Stimulated activated CD4-positive, alpha-beta T cell treated with anti-CD3 and anti-CD28 coated beads, Interleukin-4, amount 100 ng/mL, for 1 hour (primary cell): ENCODE results near the gene AREL1.

Experiments used
- DNase-seq: peaks from one replicate; pipeline ENCODE4 v3.0.0-alpha.2; 2020

Gene AREL1

DNA sequence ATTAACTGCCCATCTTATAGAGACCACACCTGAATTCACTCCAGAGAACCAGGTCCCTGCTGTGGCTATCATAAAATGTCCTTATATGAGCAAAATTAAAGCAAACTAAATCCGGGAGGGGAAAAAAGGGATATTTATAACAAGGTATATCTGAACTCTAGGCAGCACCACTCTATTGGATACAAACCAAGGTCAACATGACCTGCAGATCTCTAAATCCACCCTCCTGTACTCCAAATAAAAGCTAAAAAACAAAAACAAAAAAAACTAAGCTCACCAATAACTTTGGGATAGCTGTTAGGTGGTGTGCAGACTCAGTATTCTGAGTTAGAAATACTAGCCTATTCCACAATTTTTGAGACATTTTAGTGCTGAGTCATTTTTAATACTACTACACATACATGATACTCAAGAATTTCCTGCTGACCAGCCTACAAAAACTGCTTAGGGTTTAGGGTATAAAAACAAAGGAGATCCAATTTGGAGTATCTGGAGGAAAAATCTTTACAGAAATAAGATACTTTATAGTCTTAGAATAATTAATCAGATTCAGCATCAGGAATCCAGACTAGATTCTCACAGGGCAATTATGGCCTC is 54.2 kb downstream of the AREL1 start:
- DNase-seq = no peak

GRCh38 chr14:74656964-74657363 is 55.9 kb downstream of the AREL1 start:
- DNase-seq = no peak

- DNase-seq = no peak
Measured at GRCh38 chr14:74655599-74656395, 57.1 kb downstream of the AREL1 start.

DNA sequence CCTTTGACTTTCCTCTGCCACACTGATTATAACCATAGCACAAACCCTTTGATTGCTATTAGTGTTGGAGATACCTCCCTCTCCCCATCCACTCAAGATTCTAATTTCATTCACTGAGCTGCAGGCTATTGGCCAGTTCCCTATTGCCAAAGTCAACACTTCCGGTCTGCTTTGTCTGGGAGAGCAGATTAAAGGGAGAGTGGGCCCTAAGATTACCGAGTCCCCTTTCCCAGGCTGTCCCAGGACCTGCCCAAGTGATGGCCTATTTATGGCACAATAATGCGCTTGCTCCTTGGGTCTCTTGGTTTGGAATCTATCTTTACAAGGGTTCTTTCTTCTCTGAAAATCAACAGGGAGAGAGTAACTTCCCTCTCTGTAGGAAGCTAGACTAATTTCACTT is 57.9 kb downstream of the AREL1 start:
- no peak for DNase-seq

GRCh38 chr14:74653386-74654138 is 59.3 kb downstream of the AREL1 start:
- no peak for DNase-seq

DNA sequence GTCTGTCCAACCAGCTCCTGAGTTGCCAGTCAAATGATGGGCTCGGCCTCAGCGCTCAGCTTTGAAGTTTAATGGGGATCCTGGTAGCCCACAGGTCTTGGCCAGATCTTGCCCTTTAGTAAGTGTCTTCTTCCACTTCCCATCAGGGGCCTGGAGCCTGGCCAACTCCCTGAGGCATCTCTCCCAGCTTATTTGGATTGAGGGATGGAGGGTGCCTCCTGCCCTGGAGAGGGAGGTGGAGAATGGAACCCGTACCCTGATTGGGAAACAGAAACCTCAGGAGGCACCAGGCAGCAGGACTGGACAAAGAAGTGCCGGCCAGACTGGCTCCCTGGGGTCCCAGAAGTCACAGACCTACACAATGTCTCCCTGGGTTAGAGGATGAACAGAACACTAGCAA is 60.3 kb downstream of the AREL1 start:
- no peak for DNase-seq

GRCh38 chr14:74650927-74651686 is 61.8 kb downstream of the AREL1 start:
- DNase-seq = no peak

GRCh38 chr14:74649673-74650072 is 63.2 kb downstream of the AREL1 start:
- DNase-seq = no peak

GRCh38 chr14:74649167-74649566 is 63.7 kb downstream of the AREL1 start:
- no peak for DNase-seq

- DNase-seq = no peak
Measured at GRCh38 chr14:74648601-74649000, 64.3 kb downstream of the AREL1 start.

DNA sequence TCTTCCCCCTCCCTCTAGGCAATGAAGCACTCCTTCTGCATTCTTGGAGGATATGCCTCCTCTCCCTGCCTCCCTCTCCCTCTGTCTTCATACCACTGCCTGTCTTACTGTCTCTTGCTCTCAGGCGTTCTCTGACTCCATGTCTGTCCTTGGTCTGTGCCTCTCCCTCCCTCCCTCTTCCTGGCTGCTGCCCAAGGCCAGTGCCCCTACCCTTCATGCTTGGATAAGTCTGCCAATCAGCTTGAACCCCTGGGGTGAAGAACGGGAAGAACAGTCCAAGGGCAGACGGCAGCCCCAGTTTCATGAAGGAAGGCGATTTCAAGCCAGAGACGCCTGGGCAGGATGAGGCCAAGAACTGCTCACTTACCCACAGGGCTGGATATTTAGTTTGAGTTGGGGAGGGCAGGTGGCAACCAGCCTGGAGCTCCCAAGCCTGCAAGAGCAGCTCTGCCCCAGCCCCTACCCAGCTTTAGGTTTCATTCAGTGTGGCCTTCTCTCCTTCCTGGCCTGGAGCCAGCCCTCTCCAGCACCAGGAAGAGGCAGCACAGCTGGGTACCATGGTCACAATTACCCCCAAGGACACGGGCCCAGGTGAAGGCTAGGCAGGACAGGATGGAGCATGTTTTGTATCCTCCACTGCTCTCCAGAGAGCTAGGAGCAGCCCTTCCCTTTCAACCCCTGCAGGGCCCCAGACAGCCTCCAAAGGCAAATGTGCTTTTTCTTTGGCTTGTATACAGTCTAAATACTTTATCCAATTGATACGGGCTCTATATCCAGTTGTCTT is 65.0 kb downstream of the AREL1 start:
- DNase-seq = no peak

DNA sequence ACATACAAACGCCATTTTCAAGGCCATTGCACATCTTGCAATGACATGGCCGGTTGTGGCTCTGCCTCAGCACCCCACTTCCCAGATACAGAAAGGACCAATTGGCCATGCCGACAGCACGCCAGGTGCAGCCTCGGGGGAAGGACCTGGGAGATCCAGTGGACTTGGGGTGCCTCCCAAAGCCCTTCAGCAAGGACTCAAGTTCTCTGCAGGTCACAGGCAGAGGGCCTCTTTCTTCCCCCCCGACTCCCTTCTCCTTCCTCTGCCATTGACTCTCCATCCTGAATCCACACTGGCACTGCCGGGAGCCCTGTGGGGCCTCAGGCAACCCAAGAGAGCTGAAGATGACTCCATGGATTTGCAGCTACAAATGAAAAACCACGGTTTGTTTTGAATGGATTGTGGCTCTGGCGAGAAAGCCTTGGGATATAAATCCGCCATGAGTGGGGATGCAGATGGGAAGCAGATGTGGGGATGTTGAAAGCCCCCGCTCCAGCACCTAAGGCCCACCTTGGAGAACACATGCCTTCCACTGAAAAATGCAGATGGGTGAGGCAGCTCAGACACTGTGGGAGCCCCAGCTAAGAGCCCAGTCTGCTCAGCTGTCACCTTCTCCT is 65.7 kb downstream of the AREL1 start:
- no peak for DNase-seq

DNA sequence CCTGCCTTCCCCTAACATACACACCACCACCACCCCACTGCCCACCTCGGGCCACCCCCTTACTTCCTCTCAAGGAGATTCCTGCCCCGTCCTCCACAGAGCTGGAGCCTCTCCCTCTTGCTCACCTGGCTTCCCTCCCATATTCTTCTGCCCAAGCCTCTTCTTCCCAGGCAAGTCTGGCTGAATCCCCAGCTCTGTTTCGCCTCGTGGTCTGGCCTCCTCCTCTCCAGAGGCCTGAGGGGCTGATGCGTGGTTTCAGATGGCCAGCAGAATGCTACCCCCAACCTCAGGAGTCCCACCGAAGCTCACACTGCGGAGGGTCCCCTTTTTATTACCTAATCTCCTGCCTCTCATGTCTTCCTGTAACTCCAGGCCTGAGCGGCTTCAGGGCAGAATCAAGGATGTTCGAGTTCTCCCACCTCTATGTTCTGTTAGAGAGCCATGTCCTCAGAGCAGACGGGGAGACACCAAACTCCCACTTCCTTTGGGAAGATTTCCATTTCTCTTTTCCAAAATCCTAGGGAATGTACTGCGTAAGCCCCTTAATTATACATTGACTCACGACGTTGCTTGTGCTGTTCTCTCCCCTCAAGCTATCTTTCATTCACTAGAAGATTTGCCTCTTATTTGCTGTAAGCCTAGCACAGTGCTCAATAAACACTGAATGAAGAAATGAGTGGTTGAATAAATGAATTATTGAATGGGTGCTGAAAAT is 67.0 kb downstream of the AREL1 start:
- no peak for DNase-seq

- no peak for DNase-seq
Measured at GRCh38 chr14:74645244-74645643, 67.6 kb downstream of the AREL1 start.

- no peak for DNase-seq
Measured at GRCh38 chr14:74641601-74642391, 71.1 kb downstream of the AREL1 start.

- no peak for DNase-seq
Measured at GRCh38 chr14:74638966-74639365, 73.9 kb downstream of the AREL1 start.

DNA sequence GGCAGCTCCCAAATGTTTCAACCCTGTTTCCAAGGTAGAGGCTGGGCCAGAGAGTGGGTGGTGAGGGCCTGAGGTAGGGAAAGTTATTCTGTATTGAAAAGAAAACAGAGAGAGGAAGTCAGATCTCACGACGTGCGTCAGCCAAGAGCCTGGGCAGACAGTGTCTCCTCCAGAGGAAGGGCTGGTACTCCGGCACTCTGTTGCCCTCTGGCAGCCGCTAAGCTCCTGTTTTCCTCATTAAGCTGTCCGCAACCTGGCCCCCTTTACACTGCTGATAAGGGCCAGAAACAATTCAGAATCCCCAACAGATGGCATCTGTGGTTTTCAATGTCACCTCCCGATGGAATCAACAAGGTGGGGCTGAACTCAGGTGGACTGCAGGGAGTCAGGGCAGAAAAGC is 74.8 kb downstream of the AREL1 start:
- no peak for DNase-seq

DNA sequence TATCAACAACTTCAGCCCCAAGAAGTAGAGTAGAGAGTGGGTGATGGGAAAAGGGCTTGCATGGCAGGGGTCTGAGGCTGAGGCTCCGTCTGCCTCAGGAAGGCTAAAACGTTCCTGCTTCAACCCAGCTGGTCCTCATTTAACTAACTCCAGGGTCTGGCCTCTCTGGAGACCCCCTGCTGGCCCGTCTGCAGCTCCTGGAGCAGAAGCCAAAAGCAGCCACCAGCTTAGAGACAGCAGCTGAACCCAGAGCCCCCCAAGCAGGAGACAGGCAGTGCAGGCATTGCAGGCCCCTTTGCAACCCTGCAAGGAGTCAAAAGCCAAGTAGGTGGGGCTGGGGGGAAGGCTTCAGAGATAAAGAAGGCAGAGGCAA is 75.7 kb downstream of the AREL1 start:
- no peak for DNase-seq

DNA sequence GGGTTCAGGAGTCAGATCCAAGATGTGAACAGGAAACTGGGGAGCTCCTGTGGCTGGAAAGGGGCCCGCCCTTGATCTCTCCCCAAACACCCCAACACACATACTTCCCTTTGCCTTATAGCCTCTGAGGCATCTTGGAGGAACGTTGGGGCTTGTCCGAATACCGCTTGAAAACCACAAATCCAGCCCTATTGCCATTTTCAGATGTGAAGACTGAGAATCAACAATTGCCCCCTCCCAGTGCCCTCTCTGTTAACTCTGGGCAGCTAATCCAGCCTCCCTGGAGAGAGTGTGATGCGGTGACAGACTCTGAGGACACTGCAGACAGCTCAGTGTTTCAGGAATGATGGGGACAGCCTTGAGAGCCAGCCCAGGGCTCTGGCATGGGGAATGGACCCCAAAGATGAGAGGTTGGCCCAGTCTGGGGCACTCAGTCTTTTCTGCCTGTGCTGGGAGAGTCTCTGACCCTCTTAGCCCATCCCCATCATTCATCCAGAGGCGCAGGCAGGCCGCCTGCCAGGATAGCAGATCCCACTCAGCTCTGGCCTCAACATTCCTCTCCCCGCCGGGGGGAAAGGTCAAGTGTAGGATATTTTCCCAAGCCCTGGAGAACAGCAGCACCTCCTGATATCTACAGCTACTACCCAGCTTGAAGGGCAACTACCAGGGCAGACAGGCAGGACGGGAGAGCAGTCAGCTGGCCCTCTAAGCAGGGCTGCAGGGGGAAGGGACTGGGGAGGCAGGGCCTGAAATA is 76.3 kb downstream of the AREL1 start:
- no peak for DNase-seq

DNA sequence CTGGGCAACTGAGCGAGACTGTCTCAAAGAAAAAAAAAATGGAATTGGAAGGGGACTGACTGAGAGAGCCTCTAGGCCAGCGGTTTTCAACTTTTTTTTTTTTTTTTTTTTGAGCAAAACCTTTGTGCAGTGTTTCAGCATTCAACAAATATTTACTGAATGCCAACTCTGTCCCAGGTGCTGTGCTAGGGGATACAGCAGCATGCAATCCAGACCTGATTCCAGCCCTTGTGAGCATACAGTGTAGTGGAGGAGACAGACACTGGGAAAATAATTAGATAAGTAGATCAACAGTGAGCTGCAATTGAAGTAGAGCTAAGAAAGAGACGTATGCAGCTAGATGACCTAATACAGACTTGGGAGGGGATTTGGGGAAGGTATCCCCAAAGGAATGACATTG is 77.0 kb downstream of the AREL1 start:
- DNase-seq = no peak
